HCT116 (cell line): ENCODE measurements around the gene ATG3. TPM values are rescaled to one million over a fixed set of nuclear protein-coding genes. Genes with fewer than 3 reads are reported as not detected.

Experiments used
- ATAC-seq: fragments of 200-7000 bp; cut with Tn5 transposase; 2 replicates; pipeline ENCODE4 v1.9.1; 2020; ENCODE audit warnings: mild to moderate bottlenecking, moderate library complexity
- BruUV-seq: library from RNA; stranded (reverse); fragments of 400-500 nt; replicated peaks from 2 replicates; lab custom pipeline; 2021; lab: Mats Ljungman, UMichigan
- CTCF ChIA-PET: fragments of 300-600 bp; sonication (Branson Sonifier 250); formaldehyde crosslinking; loops from one replicate; lab custom pipeline; 2021; ENCODE audit warnings: antibody characterized with exemption; lab: Charles Lee
- POLR2A ChIA-PET: fragments of 300-600, 350-600 bp; sonication (Branson Sonifier 250); formaldehyde crosslinking; loops from one replicate; lab custom pipeline; 2021; ENCODE audit warnings: antibody characterized with exemption; lab: Charles Lee
- RAD21 ChIA-PET, 2 experiments: fragments of 300-600 bp; sonication (Branson Sonifier 250); formaldehyde crosslinking; loops; one replicate each; lab custom pipeline; 2023; ENCODE audit warnings: low total read pairs in 2 of 2; ENCODE audit not compliant: uncharacterized antibody in 2 of 2, unreplicated experiment in 2 of 2, low non-redundant PET in 1 of 2; lab: Charles Lee
- DNase-seq: peaks from one replicate; pipeline ENCODE4 v3.0.0-alpha.2; 2010; ENCODE audit warnings: low read depth, low spot score
- H2AFZ ChIP-seq: fragments of 200-600 bp; shearing (Covaris generic), sonication (generic); 2 replicates; pipeline ENCODE4 v1.6.1; 2017; ENCODE audit warnings: low read depth, mixed run types, mixed read lengths, antibody characterized with exemption, low read length; ENCODE audit not compliant: poor library complexity, severe bottlenecking
- H3K27ac ChIP-seq: 2 replicates; pipeline ENCODE4 v1.5.1; 2012; ENCODE audit warnings: low read depth, low read length
- H3K27me3 ChIP-seq: fragments of 200-600 bp; sonication (generic); 2 replicates; pipeline ENCODE4 v1.6.1; 2016; ENCODE audit warnings: mixed run types, low read length, mixed read lengths; ENCODE audit not compliant: insufficient read depth
- H3K36me3 ChIP-seq, 2 experiments: fragments of 200-500 bp in 1 of 2; fragments of 200-600 bp in 1 of 2; sonication (Bioruptor generic) in 1 of 2; sonication (generic) in 1 of 2; 2 replicates each; pipeline versions ENCODE4 v1.5.1 to v1.6.1; 2014 to 2016; ENCODE audit warnings: low read length in 2 of 2, inconsistent platforms in 1 of 2, mixed read lengths in 1 of 2, mixed run types in 1 of 2; ENCODE audit not compliant: insufficient read depth in 2 of 2, control insufficient read depth in 1 of 2
- H3K4me1 ChIP-seq, 2 experiments: fragments of 200-600 bp in 1 of 2; sonication (generic) in 1 of 2; 2 replicates each; pipeline versions ENCODE4 v1.5.1 to v1.6.1; 2012 to 2017; ENCODE audit warnings: low read length in 2 of 2, inconsistent platforms in 1 of 2, mild to moderate bottlenecking in 1 of 2, mixed read lengths in 1 of 2, mixed run types in 1 of 2, moderate library complexity in 1 of 2; ENCODE audit not compliant: insufficient read depth in 2 of 2, control insufficient read depth in 1 of 2
- H3K4me2 ChIP-seq: fragments of 200-600 bp; sonication (generic); 2 replicates; pipeline ENCODE4 v1.6.1; 2017; ENCODE audit warnings: mixed run types, low read length, mixed read lengths
- H3K4me3 ChIP-seq, 2 experiments: fragments of 200-600 bp in 1 of 2; sonication (generic) in 1 of 2; replicated peaks in 1 of 2; 2 replicates each; pipeline ENCODE4 v1.5.1; 2011 to 2016; ENCODE audit warnings: low read length in 2 of 2, control low read depth in 1 of 2, low read depth in 1 of 2, mild to moderate bottlenecking in 1 of 2, mixed read lengths in 1 of 2, mixed run types in 1 of 2
- H3K79me2 ChIP-seq: fragments of 200-600 bp; sonication (generic); 2 replicates; pipeline ENCODE4 v1.6.1; 2017; ENCODE audit warnings: mild to moderate bottlenecking, mixed run types, low read length, moderate library complexity, mixed read lengths; ENCODE audit not compliant: insufficient read depth
- H3K9ac ChIP-seq: fragments of 200-600 bp; sonication (generic); 2 replicates; pipeline ENCODE4 v1.6.1; 2016; ENCODE audit warnings: low read length, mixed read lengths
- H3K9me2 ChIP-seq: fragments of 200-600 bp; sonication (generic), shearing (Covaris generic); 2 replicates; pipeline ENCODE4 v1.6.1; 2017; ENCODE audit warnings: mixed run types, mild to moderate bottlenecking, moderate library complexity; ENCODE audit not compliant: insufficient read depth
- H3K9me3 ChIP-seq, 2 experiments: fragments of 200-500 bp in 1 of 2; fragments of 200-600 bp in 1 of 2; sonication (Bioruptor generic) in 1 of 2; sonication (generic) in 1 of 2; 2 replicates each; pipeline ENCODE4 v1.6.1; 2014 to 2017; ENCODE audit warnings: low read length in 2 of 2, mixed read lengths in 2 of 2, inconsistent platforms in 1 of 2, low read depth in 1 of 2, mild to moderate bottlenecking in 1 of 2, mixed run types in 1 of 2, moderate library complexity in 1 of 2; ENCODE audit not compliant: control insufficient read depth in 1 of 2, insufficient read depth in 1 of 2
- H4K20me1 ChIP-seq: fragments of 200-600 bp; sonication (generic), shearing (Covaris generic); 2 replicates; pipeline ENCODE4 v1.6.1; 2017; ENCODE audit warnings: mixed run types, mild to moderate bottlenecking, moderate library complexity; ENCODE audit not compliant: insufficient read depth
- CTCF ChIP-seq, 3 experiments: fragments of 200-600 bp in 1 of 3; sonication (generic) in 1 of 3; IDR thresholded peaks in 2 of 3; conservative IDR thresholded peaks in 1 of 3; 2 replicates each; pipeline ENCODE4 v1.5.1; 2012 to 2017; ENCODE audit warnings: low read depth in 2 of 3, low read length in 2 of 3, antibody characterized with exemption in 1 of 3, borderline replicate concordance in 1 of 3, control low read depth in 1 of 3, mild to moderate bottlenecking in 1 of 3, mixed read lengths in 1 of 3, mixed run types in 1 of 3, moderate library complexity in 1 of 3; ENCODE audit not compliant: insufficient read depth in 1 of 3
- ELF1 ChIP-seq: IDR thresholded peaks from 2 replicates; pipeline ENCODE4 v1.6.1; 2012; ENCODE audit warnings: low read depth, borderline replicate concordance
- EZH2 ChIP-seq: fragments of 200-600 bp; sonication (generic); IDR thresholded peaks from 2 replicates; pipeline ENCODE4 v1.6.1; 2017; ENCODE audit warnings: antibody characterized with exemption, mixed run types
- EZH2phosphoT487 ChIP-seq: fragments of 200-600 bp; IDR thresholded peaks from 2 replicates; pipeline ENCODE4 v1.6.1; 2018; ENCODE audit warnings: antibody characterized with exemption, borderline replicate concordance
- POLR2A ChIP-seq: IDR thresholded peaks from 2 replicates; pipeline ENCODE4 v1.7.0; 2011; ENCODE audit warnings: borderline replicate concordance; ENCODE audit not compliant: insufficient read depth, insufficient read length; ENCODE audit errors: extremely low read depth
- SIN3A ChIP-seq: IDR thresholded peaks from 2 replicates; pipeline ENCODE4 v1.6.1; 2012; ENCODE audit warnings: low read depth
- SRF ChIP-seq: IDR thresholded peaks from 2 replicates; pipeline ENCODE4 v1.6.1; 2012; ENCODE audit warnings: low read depth
- TCF7L2 ChIP-seq: IDR thresholded peaks from 2 replicates; pipeline ENCODE4 v1.7.0; 2011; ENCODE audit warnings: borderline replicate concordance, inconsistent platforms; ENCODE audit not compliant: insufficient read depth, insufficient read length; ENCODE audit errors: extremely low read depth
- YY1 ChIP-seq: IDR thresholded peaks from 2 replicates; pipeline ENCODE4 v1.6.1; 2011; ENCODE audit warnings: low read length, low read depth, moderate library complexity, mild to moderate bottlenecking; ENCODE audit not compliant: insufficient replicate concordance; ENCODE audit errors: extremely low read depth
- ZFX ChIP-seq: fragments of 450-650 bp; IDR thresholded peaks from 2 replicates; pipeline ENCODE4 v1.6.1; 2017
- ZNF274 ChIP-seq: fragments of 200-500 bp; sonication (Bioruptor generic); IDR thresholded peaks from 2 replicates; pipeline ENCODE4 v1.6.1; 2014; ENCODE audit warnings: mild to moderate bottlenecking, low read depth, low read length, inconsistent platforms
- intact Hi-C: fragments of 100-400 bp; cut with micrococcal nuclease; formaldehyde crosslinking; loops from 2 replicates; pipeline ENCODE4 v1.10.0; 2022
- total RNA-seq: library from RNA; stranded (reverse); gene quantifications from one replicate; pipeline ENCODE4 v1.2.1, GENCODE V29; 2021; ENCODE audit not compliant: unreplicated experiment
- TF ChIP-seq, protein P1 (sequence below): IDR thresholded peaks from 2 replicates; pipeline ENCODE4 v1.6.1; 2012; ENCODE audit warnings: low read depth

Gene ATG3
- total RNA-seq, 1 experiment from 2014 or later, result 56.4 TPM

- ChIA-PET CTCF (no interaction called here), RAD21 (no interaction called here), POLR2A (no interaction called here)
- Histone ChIP-seq H2AFZ (no peak overlapping the region), H3K9me2 (no peaks in the 10 kb centered on the region), H3K4me2 (no peak overlapping the region), H3K4me1 (peaks cover 0 to 3% of the 10 kb centered on the region in 2 experiments; a peak in 3 of 4 replicates), H3K9ac (no peak overlapping the region), H3K36me3 (no peaks in the 10 kb centered on the region), H3K79me2 (no peaks in the 10 kb centered on the region), H4K20me1 (no peaks in the 10 kb centered on the region), H3K27me3 (no peaks in the 10 kb centered on the region), H3K9me3 (no peaks in the 10 kb centered on the region), H3K4me3 (no peak overlapping the region), H3K27ac (no peak overlapping the region)
- intact Hi-C loops, result no loop called here
- DNase-seq (no peak), ATAC-seq (no peak)
- no peak for TF ChIP-seq SRF
- TF ChIP-seq POLR2A, result no peak
- TF ChIP-seq ZNF274, result no peak
- TF ChIP-seq CTCF (IDR thresholded peaks at IDR 0.05 in 2 of 3, conservative IDR thresholded peaks at IDR 0.05 in 1 of 3; ENCODE audit: borderline replicate concordance in 1 of 3, insufficient read depth in 1 of 3, low read depth in 2 of 3, low read length in 2 of 3), result no peak
- TF ChIP-seq TCF7L2, result no peak
- no peak for TF ChIP-seq EZH2phosphoT487
- TF ChIP-seq ELF1, result no peak
- TF ChIP-seq ZFX, result no peak
- no TSS peak for BruUV-seq
Measured at GRCh38 chr3:112492124-112492523, 69.6 kb downstream of the ATG3 start.

DNA sequence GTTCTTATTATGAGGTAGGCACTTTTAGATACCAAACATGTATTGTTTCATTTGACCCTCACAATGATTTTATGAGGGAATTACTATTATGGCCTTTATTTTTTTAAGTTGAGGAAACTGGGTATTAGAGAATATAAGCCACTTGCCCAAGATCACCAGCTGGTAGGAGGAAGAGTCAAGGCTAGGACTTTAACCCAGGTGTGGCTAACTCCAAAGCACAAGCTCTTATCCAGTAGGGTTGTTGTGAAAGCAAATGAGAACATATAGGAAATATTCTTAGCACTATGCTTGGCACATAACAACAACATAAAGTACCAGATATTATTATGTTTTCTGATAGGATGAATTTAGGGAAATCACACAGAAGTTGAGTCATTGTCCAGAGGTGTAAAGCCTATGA is 70.4 kb downstream of the ATG3 start:
- Histone ChIP-seq H3K4me3 (no peak overlapping the region), H3K9me2 (no peaks in the 10 kb centered on the region), H3K4me2 (no peak overlapping the region), H3K9me3 (no peaks in the 10 kb centered on the region), H3K36me3 (no peaks in the 10 kb centered on the region), H2AFZ (no peak overlapping the region), H3K27ac (no peak overlapping the region), H4K20me1 (no peaks in the 10 kb centered on the region), H3K4me1 (peaks cover 0 to 7% of the 10 kb centered on the region in 2 experiments; a peak in 3 of 4 replicates), H3K9ac (no peak overlapping the region), H3K79me2 (no peaks in the 10 kb centered on the region), H3K27me3 (no peaks in the 10 kb centered on the region)
- BruUV-seq, result no TSS peak
- CTCF ChIA-PET, result no interaction called here
- no peak for ATAC-seq
- RAD21 ChIA-PET, result no interaction called here
- POLR2A ChIA-PET, result no interaction called here
- intact Hi-C loops, result no loop called here
- DNase-seq, result no peak
- TF ChIP-seq YY1 (no peak), ZNF274 (no peak), EZH2 (no peak), ELF1 (no peak), CTCF (IDR thresholded peaks at IDR 0.05 in 2 of 3, conservative IDR thresholded peaks at IDR 0.05 in 1 of 3; ENCODE audit: borderline replicate concordance in 1 of 3, insufficient read depth in 1 of 3, low read depth in 2 of 3, low read length in 2 of 3) (no peak), SIN3A (no peak)
- TF ChIP-seq, protein P1, sequence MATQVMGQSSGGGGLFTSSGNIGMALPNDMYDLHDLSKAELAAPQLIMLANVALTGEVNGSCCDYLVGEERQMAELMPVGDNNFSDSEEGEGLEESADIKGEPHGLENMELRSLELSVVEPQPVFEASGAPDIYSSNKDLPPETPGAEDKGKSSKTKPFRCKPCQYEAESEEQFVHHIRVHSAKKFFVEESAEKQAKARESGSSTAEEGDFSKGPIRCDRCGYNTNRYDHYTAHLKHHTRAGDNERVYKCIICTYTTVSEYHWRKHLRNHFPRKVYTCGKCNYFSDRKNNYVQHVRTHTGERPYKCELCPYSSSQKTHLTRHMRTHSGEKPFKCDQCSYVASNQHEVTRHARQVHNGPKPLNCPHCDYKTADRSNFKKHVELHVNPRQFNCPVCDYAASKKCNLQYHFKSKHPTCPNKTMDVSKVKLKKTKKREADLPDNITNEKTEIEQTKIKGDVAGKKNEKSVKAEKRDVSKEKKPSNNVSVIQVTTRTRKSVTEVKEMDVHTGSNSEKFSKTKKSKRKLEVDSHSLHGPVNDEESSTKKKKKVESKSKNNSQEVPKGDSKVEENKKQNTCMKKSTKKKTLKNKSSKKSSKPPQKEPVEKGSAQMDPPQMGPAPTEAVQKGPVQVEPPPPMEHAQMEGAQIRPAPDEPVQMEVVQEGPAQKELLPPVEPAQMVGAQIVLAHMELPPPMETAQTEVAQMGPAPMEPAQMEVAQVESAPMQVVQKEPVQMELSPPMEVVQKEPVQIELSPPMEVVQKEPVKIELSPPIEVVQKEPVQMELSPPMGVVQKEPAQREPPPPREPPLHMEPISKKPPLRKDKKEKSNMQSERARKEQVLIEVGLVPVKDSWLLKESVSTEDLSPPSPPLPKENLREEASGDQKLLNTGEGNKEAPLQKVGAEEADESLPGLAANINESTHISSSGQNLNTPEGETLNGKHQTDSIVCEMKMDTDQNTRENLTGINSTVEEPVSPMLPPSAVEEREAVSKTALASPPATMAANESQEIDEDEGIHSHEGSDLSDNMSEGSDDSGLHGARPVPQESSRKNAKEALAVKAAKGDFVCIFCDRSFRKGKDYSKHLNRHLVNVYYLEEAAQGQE, result no peak
